ENCODE results near the gene ARAP3. TPM values are rescaled to one million over a fixed set of nuclear protein-coding genes. Genes with fewer than 3 reads are reported as not detected.

ARAP3 gene
- total RNA-seq, 1 donor from 2014 or later, result 6.2 TPM

GRCh38 chr5:141683596-141684141 is 1.6 kb upstream of the ARAP3 start:
- Mint-ChIP-seq H3K27me3 (peaks cover 33% of the 10 kb centered on the region), H3K36me3 (ENCODE audit: insufficient read depth) (no peaks in the 10 kb centered on the region), H3K4me1 (ENCODE audit: low read depth) (peaks cover 5% of the 10 kb centered on the region), H3K9me3 (ENCODE audit: low read depth) (no peaks in the 10 kb centered on the region), H3K4me3 (ENCODE audit: low read depth) (no peak overlapping the region), H3K27ac (no peak overlapping the region)
- DNase-seq (ENCODE audit: low spot score, unreplicated experiment), result no peak
- TF ChIP-seq, protein P1, sequence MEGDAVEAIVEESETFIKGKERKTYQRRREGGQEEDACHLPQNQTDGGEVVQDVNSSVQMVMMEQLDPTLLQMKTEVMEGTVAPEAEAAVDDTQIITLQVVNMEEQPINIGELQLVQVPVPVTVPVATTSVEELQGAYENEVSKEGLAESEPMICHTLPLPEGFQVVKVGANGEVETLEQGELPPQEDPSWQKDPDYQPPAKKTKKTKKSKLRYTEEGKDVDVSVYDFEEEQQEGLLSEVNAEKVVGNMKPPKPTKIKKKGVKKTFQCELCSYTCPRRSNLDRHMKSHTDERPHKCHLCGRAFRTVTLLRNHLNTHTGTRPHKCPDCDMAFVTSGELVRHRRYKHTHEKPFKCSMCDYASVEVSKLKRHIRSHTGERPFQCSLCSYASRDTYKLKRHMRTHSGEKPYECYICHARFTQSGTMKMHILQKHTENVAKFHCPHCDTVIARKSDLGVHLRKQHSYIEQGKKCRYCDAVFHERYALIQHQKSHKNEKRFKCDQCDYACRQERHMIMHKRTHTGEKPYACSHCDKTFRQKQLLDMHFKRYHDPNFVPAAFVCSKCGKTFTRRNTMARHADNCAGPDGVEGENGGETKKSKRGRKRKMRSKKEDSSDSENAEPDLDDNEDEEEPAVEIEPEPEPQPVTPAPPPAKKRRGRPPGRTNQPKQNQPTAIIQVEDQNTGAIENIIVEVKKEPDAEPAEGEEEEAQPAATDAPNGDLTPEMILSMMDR (IDR thresholded peaks at IDR 0.05; ENCODE audit: unreplicated experiment), result no peak

DNA sequence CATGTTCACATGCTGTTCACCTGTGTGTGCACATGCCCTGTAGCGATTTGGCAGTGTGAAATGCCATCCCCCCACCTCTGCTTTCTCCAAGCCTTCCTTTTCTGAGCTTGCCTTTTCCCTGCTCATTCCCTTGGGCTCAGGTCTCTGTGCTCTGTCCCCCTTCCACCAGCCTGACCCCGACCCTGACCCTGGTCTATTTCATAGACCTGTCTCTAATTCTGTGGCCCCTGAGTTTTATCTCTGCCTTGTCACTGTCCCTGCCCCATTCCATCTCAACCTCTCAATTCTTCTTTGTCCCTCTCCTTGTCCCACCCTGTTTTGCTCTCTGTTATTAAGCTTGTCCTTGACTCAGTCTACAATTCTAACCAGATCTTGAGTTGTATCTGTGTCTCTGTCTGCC is 735 bp downstream of the ARAP3 start:
- H3K27ac Mint-ChIP-seq, result no peak overlapping the region
- peaks cover 5% of the 10 kb centered on the region for H3K4me1 Mint-ChIP-seq (ENCODE audit: low read depth)
- peaks cover 23% of the 10 kb centered on the region for H3K27me3 Mint-ChIP-seq
- H3K9me3 Mint-ChIP-seq (ENCODE audit: low read depth), result no peaks in the 10 kb centered on the region
- no peak for DNase-seq (ENCODE audit: low spot score, unreplicated experiment)
- TF ChIP-seq, protein P1 (IDR thresholded peaks at IDR 0.05; ENCODE audit: unreplicated experiment), result no peak
- H3K36me3 Mint-ChIP-seq (ENCODE audit: insufficient read depth), result peaks cover 2% of the 10 kb centered on the region
- peak overlapping the region; percentile 32 for H3K4me3 Mint-ChIP-seq (ENCODE audit: low read depth)

- Mint-ChIP-seq H3K27me3 (peaks cover 23% of the 10 kb centered on the region), H3K4me3 (ENCODE audit: low read depth) (no peak overlapping the region), H3K36me3 (ENCODE audit: insufficient read depth) (peaks cover 2% of the 10 kb centered on the region), H3K27ac (no peak overlapping the region), H3K4me1 (ENCODE audit: low read depth) (peaks cover 5% of the 10 kb centered on the region), H3K9me3 (ENCODE audit: low read depth) (no peaks in the 10 kb centered on the region)
- no peak for DNase-seq (ENCODE audit: low spot score, unreplicated experiment)
- TF ChIP-seq, protein P1 (IDR thresholded peaks at IDR 0.05; ENCODE audit: unreplicated experiment), result no peak
Observed at GRCh38 chr5:141680751-141681201, 1.3 kb downstream of the ARAP3 start.

- H3K27me3 Mint-ChIP-seq, result peaks cover 23% of the 10 kb centered on the region
- no peak overlapping the region for H3K4me3 Mint-ChIP-seq (ENCODE audit: low read depth)
- no peak overlapping the region for H3K27ac Mint-ChIP-seq
Observed at GRCh38 chr5:141680178-141680577, 1.9 kb downstream of the ARAP3 start.

GRCh38 chr5:141677415-141677814 is 4.6 kb downstream of the ARAP3 start:
- Mint-ChIP-seq H3K4me1 (ENCODE audit: low read depth) (peaks cover 5% of the 10 kb centered on the region), H3K36me3 (ENCODE audit: insufficient read depth) (peaks cover 2% of the 10 kb centered on the region), H3K4me3 (ENCODE audit: low read depth) (no peak overlapping the region), H3K9me3 (ENCODE audit: low read depth) (no peaks in the 10 kb centered on the region), H3K27me3 (peaks cover 11% of the 10 kb centered on the region), H3K27ac (no peak overlapping the region)
- TF ChIP-seq, protein P1 (IDR thresholded peaks at IDR 0.05; ENCODE audit: unreplicated experiment), result peak; percentile 51
- DNase-seq (ENCODE audit: low spot score, unreplicated experiment), result no peak

More at GRCh38 chr5:141680178-141680577, 1.9 kb downstream of the ARAP3 start:
- no peaks in the 10 kb centered on the region for H3K9me3 Mint-ChIP-seq (ENCODE audit: low read depth)
- peaks cover 2% of the 10 kb centered on the region for H3K36me3 Mint-ChIP-seq (ENCODE audit: insufficient read depth)
- H3K4me1 Mint-ChIP-seq (ENCODE audit: low read depth), result peaks cover 5% of the 10 kb centered on the region
- TF ChIP-seq, protein P1 (IDR thresholded peaks at IDR 0.05; ENCODE audit: unreplicated experiment), result no peak
- no peak for DNase-seq (ENCODE audit: low spot score, unreplicated experiment)

Measured in progenitor cell of endocrine pancreas (in vitro differentiated cells).